Astrocyte of the cerebellum (primary cell): ENCODE results near the gene NUAK1.

Experiments
- DNase-seq: peaks from one replicate; pipeline ENCODE4 v3.0.0-alpha.2; 2011; ENCODE audit warnings: low read depth
- H3K4me3 ChIP-seq: 2 replicates; pipeline ENCODE4 v1.5.1; 2011; ENCODE audit warnings: mild to moderate bottlenecking, low read depth, low read length, moderate library complexity
- CTCF ChIP-seq: IDR thresholded peaks from 2 replicates; pipeline ENCODE4 v1.5.1; 2012; ENCODE audit warnings: low read length, low read depth, moderate library complexity, mild to moderate bottlenecking; ENCODE audit errors: missing control alignments
- in situ Hi-C: cut with HindIII; loops from 2 replicates; pipeline ENCODE4 v1.10.0; 2017; ENCODE audit warnings: low sequenced_read_pairs

NUAK1 gene

DNA sequence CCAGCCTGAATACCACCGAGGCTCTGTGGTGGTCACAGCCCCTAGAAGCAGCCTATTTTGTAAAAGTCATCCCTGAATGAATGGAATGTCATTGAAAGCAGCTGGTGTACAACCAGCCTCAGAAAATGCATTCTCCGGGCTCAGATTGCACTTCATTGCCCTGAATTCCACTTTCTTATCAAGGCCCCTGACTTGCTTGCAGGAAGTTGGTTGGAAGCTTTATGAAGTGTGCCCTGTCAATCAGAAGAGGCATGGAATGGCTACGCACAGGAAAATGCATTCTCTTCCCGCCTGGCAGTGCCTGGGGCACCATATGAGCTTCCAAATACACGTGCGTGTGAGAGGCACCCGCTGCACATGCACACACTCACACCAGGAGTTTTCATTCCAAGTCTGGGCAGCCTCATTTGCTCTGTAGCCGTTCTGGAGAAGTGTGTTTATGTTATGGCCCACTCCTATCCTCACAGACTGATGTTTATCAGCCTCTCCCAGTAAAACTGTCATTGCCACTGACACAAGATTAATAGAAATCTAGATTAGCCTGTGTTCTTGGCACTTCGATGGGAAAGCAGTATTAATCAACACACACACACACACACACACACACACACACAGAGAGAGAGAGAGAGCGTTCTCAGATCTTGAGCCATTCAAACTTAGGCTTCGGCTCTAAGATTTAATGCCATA, 63.9 kb downstream of the NUAK1 start:
- H3K4me3 ChIP-seq: no peak overlapping the region
- TF ChIP-seq CTCF: no peak
- in situ Hi-C loops: no loop called here
- peak; percentile 57 for DNase-seq

DNA sequence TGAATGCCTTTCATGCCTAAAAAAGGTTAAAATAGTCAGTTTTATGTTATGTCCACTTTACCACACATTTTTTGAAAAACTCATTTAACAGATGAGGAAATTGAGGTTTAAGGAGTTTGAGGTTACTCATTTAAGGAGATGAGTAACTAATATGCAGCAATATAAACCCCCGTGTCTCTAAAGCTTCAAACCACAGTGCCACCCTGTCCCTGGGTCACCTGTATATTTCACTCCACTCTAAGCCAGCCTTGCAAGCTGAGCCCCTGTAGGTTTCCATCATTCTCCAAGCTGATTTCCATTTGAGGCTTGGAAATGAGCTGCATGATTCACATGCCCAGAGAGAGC, 64.4 kb downstream of the NUAK1 start:
- TF ChIP-seq CTCF: no peak
- in situ Hi-C loops: no loop called here
- no peak overlapping the region for H3K4me3 ChIP-seq
- DNase-seq: no peak

- in situ Hi-C loops: no loop called here
- no peak for TF ChIP-seq CTCF
- no peak for DNase-seq
- no peak overlapping the region for H3K4me3 ChIP-seq
Observed at GRCh38 chr12:106073179-106073578, 65.6 kb downstream of the NUAK1 start.

DNA sequence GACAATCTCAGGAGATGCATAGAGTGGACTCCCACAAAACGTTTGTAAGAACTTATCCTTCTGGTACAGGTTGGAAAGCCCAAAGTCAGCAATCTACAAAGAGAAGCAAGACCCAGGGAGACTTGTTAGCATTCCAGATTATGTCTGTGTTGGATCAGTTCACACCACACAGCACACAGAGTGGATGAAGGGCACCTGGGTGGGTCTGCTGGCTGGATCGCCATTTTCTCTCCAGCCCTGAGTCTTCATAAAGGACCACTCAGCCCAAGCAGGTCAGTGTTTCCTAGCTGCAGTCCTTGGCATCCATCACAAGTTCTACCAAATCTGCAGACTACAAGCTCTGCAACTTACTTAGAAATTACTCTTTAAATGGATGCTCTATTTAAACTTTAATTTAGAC, 66.0 kb downstream of the NUAK1 start:
- DNase-seq: no peak
- no peak for TF ChIP-seq CTCF
- no peak overlapping the region for H3K4me3 ChIP-seq
- in situ Hi-C loops: no loop called here

GRCh38 chr12:106071686-106072085, 67.1 kb downstream of the NUAK1 start:
- DNase-seq: no peak
- no peak for TF ChIP-seq CTCF
- in situ Hi-C loops: no loop called here
- H3K4me3 ChIP-seq: no peak overlapping the region

DNA sequence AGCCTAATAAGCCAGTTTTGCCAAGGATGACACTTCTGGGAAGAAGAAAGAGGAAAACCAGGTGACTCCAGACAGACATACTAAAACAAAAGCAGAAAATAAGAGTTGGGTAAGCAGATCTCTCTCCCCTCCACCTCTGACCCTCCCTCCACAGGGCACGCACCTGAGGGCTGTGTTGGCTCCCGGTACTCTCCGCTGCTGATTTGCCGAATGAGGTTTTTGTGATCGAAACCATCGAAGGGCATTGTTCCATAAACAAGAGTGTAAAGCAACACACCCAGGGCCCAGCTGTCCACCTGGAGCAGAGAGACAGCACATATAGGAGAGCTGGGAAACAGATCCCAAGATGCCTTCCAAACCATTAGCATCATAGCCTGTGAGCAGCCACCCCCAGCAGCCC, 68.1 kb downstream of the NUAK1 start:
- no peak for TF ChIP-seq CTCF
- in situ Hi-C loops: no loop called here
- no peak for DNase-seq
- no peak overlapping the region for H3K4me3 ChIP-seq

DNA sequence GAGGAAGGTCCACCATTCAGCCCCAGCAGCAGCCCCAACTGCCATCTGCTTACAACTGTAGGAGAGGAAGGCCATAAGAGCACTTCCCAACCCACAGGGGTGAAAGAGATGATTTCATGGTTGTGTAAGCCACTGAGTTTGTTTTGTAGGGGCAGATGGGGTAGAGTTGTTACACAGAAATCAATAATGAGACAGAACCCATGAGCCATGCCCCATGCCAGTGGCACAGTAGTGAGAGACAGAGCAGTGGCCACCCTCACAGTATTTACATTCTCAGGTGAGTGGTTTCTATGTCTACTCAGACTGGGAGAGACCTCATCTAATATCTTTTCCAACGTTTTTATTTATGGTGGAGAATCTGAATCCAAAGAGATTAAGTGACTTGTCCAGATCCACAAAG, 68.6 kb downstream of the NUAK1 start:
- DNase-seq: no peak
- no peak for TF ChIP-seq CTCF
- in situ Hi-C loops: no loop called here
- no peak overlapping the region for H3K4me3 ChIP-seq
